ENCODE data around the gene DUSP28.

DUSP28 gene

GRCh38 chr2:240570531-240571313 is 10.6 kb downstream of the DUSP28 start:
- no peak for TF ChIP-seq CTCF (IDR thresholded peaks at IDR 0.05; ENCODE audit: low read depth, low read length, missing control alignments)
- no peak overlapping the region for H3K4me3 ChIP-seq (replicated peaks; ENCODE audit: low read depth, low read length)
- DNase-seq (ENCODE audit: extremely low read depth, low read depth): no peak

GRCh38 chr2:240571314-240571973 is 11.3 kb downstream of the DUSP28 start:
- H3K4me3 ChIP-seq (replicated peaks; ENCODE audit: low read depth, low read length): no peak overlapping the region
- TF ChIP-seq CTCF (IDR thresholded peaks at IDR 0.05; ENCODE audit: low read depth, low read length, missing control alignments): no peak
- DNase-seq (ENCODE audit: extremely low read depth, low read depth): no peak

- TF ChIP-seq CTCF (IDR thresholded peaks at IDR 0.05; ENCODE audit: low read depth, low read length, missing control alignments): no peak
- no peak for DNase-seq (ENCODE audit: extremely low read depth, low read depth)
- H3K4me3 ChIP-seq (replicated peaks; ENCODE audit: low read depth, low read length): no peak overlapping the region
Measured at GRCh38 chr2:240572141-240573031, 12.2 kb downstream of the DUSP28 start.

- DNase-seq (ENCODE audit: extremely low read depth, low read depth): no peak
- no peak overlapping the region for H3K4me3 ChIP-seq (replicated peaks; ENCODE audit: low read depth, low read length)
- TF ChIP-seq CTCF (IDR thresholded peaks at IDR 0.05; ENCODE audit: low read depth, low read length, missing control alignments): no peak
Measured at GRCh38 chr2:240573071-240573515, 12.9 kb downstream of the DUSP28 start.

GRCh38 chr2:240573516-240574385 is 13.6 kb downstream of the DUSP28 start:
- TF ChIP-seq CTCF (IDR thresholded peaks at IDR 0.05; ENCODE audit: low read depth, low read length, missing control alignments): no peak
- DNase-seq (ENCODE audit: extremely low read depth, low read depth): no peak
- no peak overlapping the region for H3K4me3 ChIP-seq (replicated peaks; ENCODE audit: low read depth, low read length)
